ENCODE results near the gene SLC9A5.

The SLC9A5 gene

DNA sequence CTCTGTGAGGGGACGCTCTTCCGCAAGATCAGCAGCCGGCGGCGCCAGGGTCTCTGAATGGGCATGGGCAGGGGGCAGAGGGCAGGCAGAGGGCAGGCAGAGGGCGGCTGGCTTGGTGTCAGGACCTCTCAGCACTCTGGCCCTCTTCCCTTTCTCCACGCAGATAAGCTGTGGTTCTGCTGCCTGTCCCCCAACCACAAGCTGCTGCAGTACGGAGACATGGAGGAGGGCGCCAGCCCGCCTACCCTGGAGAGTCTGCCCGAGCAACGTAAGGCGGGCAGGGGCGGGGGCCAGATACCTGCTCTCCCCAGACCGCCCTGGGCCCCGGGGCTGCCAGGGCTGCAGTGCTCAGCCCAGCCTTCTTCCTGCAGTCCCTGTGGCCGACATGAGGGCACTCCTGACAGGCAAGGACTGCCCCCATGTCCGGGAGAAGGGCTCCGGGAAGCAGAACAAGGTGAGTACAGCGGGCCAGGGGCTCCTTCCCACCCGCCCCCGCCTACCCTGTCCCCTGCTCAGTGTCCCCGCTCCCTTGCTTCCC is 45.8 kb upstream of the SLC9A5 start:
- no peak for DNase-seq (ENCODE audit: low read depth in 1 of 2, low spot score in 1 of 2)
- Histone ChIP-seq H3K27ac (replicated peaks) (no peak overlapping the region), H3K4me3 (replicated peaks; ENCODE audit: insufficient read depth, low read length) (no peak overlapping the region), H3K27me3 (ENCODE audit: insufficient read depth, poor library complexity, severe bottlenecking) (no peaks in the 10 kb centered on the region)
- TF ChIP-seq SPI1 (IDR thresholded peaks at IDR 0.05; ENCODE audit: borderline replicate concordance, low read depth) (no peak), POLR2AphosphoS5 (IDR thresholded peaks at IDR 0.05; ENCODE audit: low read depth) (no peak), GABPA (IDR thresholded peaks at IDR 0.05; ENCODE audit: low read depth) (no peak)
- TF ChIP-seq, protein P1, sequence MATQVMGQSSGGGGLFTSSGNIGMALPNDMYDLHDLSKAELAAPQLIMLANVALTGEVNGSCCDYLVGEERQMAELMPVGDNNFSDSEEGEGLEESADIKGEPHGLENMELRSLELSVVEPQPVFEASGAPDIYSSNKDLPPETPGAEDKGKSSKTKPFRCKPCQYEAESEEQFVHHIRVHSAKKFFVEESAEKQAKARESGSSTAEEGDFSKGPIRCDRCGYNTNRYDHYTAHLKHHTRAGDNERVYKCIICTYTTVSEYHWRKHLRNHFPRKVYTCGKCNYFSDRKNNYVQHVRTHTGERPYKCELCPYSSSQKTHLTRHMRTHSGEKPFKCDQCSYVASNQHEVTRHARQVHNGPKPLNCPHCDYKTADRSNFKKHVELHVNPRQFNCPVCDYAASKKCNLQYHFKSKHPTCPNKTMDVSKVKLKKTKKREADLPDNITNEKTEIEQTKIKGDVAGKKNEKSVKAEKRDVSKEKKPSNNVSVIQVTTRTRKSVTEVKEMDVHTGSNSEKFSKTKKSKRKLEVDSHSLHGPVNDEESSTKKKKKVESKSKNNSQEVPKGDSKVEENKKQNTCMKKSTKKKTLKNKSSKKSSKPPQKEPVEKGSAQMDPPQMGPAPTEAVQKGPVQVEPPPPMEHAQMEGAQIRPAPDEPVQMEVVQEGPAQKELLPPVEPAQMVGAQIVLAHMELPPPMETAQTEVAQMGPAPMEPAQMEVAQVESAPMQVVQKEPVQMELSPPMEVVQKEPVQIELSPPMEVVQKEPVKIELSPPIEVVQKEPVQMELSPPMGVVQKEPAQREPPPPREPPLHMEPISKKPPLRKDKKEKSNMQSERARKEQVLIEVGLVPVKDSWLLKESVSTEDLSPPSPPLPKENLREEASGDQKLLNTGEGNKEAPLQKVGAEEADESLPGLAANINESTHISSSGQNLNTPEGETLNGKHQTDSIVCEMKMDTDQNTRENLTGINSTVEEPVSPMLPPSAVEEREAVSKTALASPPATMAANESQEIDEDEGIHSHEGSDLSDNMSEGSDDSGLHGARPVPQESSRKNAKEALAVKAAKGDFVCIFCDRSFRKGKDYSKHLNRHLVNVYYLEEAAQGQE (IDR thresholded peaks at IDR 0.05; ENCODE audit: insufficient replicate concordance, low read depth), result no peak
- TF ChIP-seq, protein P2, sequence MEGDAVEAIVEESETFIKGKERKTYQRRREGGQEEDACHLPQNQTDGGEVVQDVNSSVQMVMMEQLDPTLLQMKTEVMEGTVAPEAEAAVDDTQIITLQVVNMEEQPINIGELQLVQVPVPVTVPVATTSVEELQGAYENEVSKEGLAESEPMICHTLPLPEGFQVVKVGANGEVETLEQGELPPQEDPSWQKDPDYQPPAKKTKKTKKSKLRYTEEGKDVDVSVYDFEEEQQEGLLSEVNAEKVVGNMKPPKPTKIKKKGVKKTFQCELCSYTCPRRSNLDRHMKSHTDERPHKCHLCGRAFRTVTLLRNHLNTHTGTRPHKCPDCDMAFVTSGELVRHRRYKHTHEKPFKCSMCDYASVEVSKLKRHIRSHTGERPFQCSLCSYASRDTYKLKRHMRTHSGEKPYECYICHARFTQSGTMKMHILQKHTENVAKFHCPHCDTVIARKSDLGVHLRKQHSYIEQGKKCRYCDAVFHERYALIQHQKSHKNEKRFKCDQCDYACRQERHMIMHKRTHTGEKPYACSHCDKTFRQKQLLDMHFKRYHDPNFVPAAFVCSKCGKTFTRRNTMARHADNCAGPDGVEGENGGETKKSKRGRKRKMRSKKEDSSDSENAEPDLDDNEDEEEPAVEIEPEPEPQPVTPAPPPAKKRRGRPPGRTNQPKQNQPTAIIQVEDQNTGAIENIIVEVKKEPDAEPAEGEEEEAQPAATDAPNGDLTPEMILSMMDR (IDR thresholded peaks at IDR 0.05; ENCODE audit: insufficient read depth, low read length), result no peak

DNA sequence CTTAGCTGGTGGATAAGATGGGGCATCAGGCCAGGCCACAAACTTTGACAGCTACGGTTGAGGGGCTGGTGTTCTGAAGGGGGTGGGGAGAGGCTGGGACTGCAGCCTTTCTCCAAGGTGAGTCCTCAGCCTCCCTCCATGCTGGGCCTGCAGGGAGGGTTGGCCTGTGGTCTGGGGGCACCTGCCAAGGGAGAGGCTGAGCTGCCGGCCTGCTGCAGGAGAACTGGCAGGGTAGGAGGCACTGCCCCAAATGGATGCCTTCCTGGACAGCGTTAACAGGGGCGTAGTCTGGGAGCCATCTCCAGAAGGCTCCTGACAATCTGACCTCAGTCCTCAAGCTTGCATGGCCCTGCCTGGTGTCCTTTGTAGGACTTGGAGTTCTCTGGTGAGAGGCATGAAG is 44.7 kb upstream of the SLC9A5 start:
- no peak for TF ChIP-seq GABPA (IDR thresholded peaks at IDR 0.05; ENCODE audit: low read depth)
- TF ChIP-seq, protein P1 (IDR thresholded peaks at IDR 0.05; ENCODE audit: insufficient replicate concordance, low read depth), result no peak
- TF ChIP-seq POLR2AphosphoS5 (IDR thresholded peaks at IDR 0.05; ENCODE audit: low read depth), result no peak
- no peak for TF ChIP-seq SPI1 (IDR thresholded peaks at IDR 0.05; ENCODE audit: borderline replicate concordance, low read depth)
- TF ChIP-seq, protein P2 (IDR thresholded peaks at IDR 0.05; ENCODE audit: insufficient read depth, low read length), result no peak
- DNase-seq (ENCODE audit: low read depth in 1 of 2, low spot score in 1 of 2), result no peak
- Histone ChIP-seq H3K4me3 (replicated peaks; ENCODE audit: insufficient read depth, low read length) (no peak overlapping the region), H3K27me3 (ENCODE audit: insufficient read depth, poor library complexity, severe bottlenecking) (no peaks in the 10 kb centered on the region), H3K27ac (replicated peaks) (no peak overlapping the region)

DNA sequence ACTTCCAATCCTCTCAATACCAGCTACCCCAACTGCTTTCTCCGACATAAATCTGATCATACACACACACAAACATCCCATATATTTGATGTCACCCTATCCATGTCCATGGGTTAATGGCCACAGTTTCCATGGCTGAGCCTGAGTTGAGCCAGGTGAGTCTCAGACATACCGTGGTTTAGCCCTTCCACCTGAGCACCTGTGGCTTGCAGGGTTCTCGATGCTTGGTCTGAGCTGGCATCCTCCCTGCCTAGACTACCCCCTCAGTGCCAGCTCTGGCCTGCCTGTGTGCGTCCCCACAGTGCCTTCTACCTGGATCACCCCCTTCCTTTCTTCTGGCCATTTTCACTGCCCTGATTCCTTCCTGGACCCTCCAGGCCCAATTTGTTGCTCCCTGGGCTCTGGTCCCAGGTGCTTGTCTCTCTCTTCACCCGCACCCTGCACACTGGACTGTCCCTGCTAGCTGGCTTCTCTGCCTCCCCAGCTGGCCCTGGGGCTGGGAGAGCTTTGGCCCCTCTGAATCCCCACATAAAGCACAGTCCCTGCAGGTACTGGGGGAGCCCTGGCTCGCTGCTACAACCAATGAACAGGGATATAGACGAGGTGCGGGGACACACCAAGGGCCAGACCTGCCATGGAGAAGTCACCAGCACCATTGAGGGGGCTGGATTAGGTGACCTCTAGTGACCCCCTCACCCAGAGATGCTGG is 42.5 kb upstream of the SLC9A5 start:
- TF ChIP-seq, protein P1 (IDR thresholded peaks at IDR 0.05; ENCODE audit: insufficient replicate concordance, low read depth), result no peak
- TF ChIP-seq POLR2AphosphoS5 (IDR thresholded peaks at IDR 0.05; ENCODE audit: low read depth) (no peak), GABPA (IDR thresholded peaks at IDR 0.05; ENCODE audit: low read depth) (no peak), SPI1 (IDR thresholded peaks at IDR 0.05; ENCODE audit: borderline replicate concordance, low read depth) (no peak)
- TF ChIP-seq, protein P2 (IDR thresholded peaks at IDR 0.05; ENCODE audit: insufficient read depth, low read length), result no peak
- no peak for DNase-seq (ENCODE audit: low read depth in 1 of 2, low spot score in 1 of 2)
- Histone ChIP-seq H3K27ac (replicated peaks) (no peak overlapping the region), H3K27me3 (ENCODE audit: insufficient read depth, poor library complexity, severe bottlenecking) (no peaks in the 10 kb centered on the region), H3K4me3 (replicated peaks; ENCODE audit: insufficient read depth, low read length) (no peak overlapping the region)

All from HL-60 (cell line).